Kidney epithelial cell (primary cell): ENCODE data around the gene AMZ2. TPM values are rescaled to one million over a fixed set of nuclear protein-coding genes. Genes with fewer than 3 reads are reported as not detected.
"Not testable (repeated sequence)": the region's sequence is repeated elsewhere in the genome, so short reads cannot be mapped to it uniquely, and the experiment has no call there.

ENCODE experiments used
- DNase-seq: peaks from one replicate; pipeline ENCODE4 v3.0.0-alpha.2; 2010; ENCODE audit warnings: low read depth
- H3K27me3 ChIP-seq: 2 replicates; pipeline ENCODE4 v1.6.0; 2011; ENCODE audit warnings: low read length; ENCODE audit not compliant: control insufficient read depth, insufficient read depth
- H3K36me3 ChIP-seq: 2 replicates; pipeline ENCODE4 v1.5.1; 2011; ENCODE audit warnings: low read length; ENCODE audit not compliant: control insufficient read depth, insufficient read depth
- H3K4me3 ChIP-seq: 2 replicates; pipeline ENCODE4 v1.5.1; 2011; ENCODE audit warnings: low read depth, mild to moderate bottlenecking, control low read depth, low read length
- total RNA-seq: library from RNA; depleted of rRNA; stranded (reverse); fragments of >200 nt; gene quantifications from 2 replicates; pipeline ENCODE4 v1.2.3, GENCODE V29; 2015
- TF ChIP-seq, protein P1 (sequence below): IDR thresholded peaks from 2 replicates; pipeline ENCODE4 v1.5.1; 2011; ENCODE audit warnings: mild to moderate bottlenecking, moderate library complexity, low read length, control low read depth, inconsistent platforms; ENCODE audit not compliant: insufficient read depth, poor library complexity, severe bottlenecking

AMZ2 gene
- 94.0 and 99.7 TPM in 2 replicates for total RNA-seq

DNA sequence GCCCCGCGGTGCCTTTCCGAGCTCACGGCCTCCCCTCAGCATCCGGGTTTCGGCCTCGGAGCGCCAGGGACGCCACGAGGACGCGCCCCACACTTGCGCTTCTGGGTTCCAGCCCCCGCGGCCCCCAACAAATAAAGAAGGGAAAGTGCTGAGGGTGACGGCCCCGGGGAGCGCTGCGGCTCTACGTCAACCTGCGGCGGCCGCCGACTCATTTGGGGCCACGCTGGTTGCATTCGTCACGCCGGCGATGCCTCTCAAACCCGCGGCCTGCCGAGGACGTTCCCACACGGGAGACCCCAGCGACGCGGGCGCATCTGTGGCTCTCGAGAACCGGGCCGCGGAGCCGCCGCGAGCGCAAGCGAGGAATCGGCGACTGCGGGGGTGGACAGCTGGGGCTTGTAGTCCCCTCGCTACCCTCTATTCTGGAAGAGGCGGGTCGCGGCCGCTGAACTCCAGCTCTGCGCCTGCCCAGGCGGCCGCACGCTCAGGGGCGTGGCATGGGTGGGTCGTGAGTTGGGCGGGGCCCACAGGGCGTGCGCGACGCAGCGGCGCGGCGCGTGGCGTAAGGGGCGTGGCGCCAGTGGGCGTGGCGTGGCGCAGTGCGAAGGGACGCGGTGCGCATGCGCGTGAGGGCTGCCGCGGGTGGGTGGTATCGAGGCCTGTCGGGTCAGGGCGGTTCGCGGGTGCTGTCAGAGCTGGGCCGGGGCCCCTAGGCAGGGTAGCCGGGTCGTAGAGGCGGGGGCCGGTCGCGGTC is at the start of gene AMZ2:
AMZ2 (plus strand) TSS at position 599 of the 754 bp plus-strand sequence. CDS start 2,145 bp downstream, outside the sequence.
- TF ChIP-seq, protein P1, sequence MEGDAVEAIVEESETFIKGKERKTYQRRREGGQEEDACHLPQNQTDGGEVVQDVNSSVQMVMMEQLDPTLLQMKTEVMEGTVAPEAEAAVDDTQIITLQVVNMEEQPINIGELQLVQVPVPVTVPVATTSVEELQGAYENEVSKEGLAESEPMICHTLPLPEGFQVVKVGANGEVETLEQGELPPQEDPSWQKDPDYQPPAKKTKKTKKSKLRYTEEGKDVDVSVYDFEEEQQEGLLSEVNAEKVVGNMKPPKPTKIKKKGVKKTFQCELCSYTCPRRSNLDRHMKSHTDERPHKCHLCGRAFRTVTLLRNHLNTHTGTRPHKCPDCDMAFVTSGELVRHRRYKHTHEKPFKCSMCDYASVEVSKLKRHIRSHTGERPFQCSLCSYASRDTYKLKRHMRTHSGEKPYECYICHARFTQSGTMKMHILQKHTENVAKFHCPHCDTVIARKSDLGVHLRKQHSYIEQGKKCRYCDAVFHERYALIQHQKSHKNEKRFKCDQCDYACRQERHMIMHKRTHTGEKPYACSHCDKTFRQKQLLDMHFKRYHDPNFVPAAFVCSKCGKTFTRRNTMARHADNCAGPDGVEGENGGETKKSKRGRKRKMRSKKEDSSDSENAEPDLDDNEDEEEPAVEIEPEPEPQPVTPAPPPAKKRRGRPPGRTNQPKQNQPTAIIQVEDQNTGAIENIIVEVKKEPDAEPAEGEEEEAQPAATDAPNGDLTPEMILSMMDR: no peak
- peak; percentile 37 for DNase-seq
- no peaks in the 10 kb centered on the region for H3K36me3 ChIP-seq
- H3K4me3 ChIP-seq: peak within 1 kb of the TSS; percentile 88
- H3K27me3 ChIP-seq: no peaks in the 10 kb centered on the region

DNA sequence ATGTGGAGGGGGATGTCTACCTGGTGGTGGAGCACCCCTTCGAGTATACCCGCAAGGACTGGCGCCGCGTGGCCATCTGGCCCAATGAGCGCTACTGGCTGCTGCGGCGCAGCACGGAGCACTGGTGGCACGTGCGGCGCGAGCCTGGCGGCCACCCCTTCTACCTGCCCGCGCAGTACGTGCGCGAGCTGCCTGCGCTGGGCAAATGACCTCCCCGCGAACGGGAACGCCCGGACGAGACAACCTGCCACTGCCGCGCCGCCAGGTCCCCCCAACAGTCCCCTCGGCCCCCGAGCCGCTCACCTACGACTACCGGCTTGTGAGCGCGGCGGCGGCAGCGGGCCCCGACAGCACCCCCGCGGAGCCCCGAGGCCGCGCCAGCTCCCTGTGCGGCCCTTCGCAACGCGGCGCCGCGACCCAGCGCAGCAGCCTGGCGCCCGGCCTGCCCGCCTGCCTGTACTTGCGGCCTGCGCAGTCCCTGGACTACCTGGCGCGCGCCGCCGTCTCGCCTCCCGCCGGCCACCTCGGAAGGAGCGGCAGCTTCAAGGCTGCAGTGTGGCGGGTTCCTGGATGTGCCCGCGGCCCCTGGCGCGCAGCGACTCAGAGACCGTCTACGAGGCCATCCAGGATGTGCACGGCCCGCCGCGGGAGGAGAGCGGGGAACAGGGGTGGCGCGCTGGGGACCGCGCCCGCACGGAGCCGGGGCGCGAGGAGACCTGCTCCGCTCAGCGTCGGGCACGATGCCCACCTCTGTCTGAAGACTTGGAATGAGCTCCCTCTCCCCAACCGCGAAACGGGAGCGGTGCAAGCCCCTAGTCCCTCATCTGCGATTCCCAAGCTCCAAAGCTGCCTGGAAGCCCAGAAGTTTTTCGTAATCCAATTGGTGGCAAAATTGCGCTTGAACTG is 48.7 kb upstream of the AMZ2 start:
- TF ChIP-seq, protein P1: no peak
- no peak for DNase-seq
- H3K4me3 ChIP-seq: no peak overlapping the region
- H3K27me3 ChIP-seq: peaks cover 54% of the 10 kb centered on the region
- H3K36me3 ChIP-seq: no peaks in the 10 kb centered on the region

- Histone ChIP-seq H3K27me3 (peaks cover 54% of the 10 kb centered on the region), H3K36me3 (no peaks in the 10 kb centered on the region), H3K4me3 (no peak overlapping the region)
- TF ChIP-seq, protein P1: no peak
- DNase-seq: no peak
Measured at GRCh38 chr17:68199837-68200688, 47.8 kb upstream of the AMZ2 start.

DNA sequence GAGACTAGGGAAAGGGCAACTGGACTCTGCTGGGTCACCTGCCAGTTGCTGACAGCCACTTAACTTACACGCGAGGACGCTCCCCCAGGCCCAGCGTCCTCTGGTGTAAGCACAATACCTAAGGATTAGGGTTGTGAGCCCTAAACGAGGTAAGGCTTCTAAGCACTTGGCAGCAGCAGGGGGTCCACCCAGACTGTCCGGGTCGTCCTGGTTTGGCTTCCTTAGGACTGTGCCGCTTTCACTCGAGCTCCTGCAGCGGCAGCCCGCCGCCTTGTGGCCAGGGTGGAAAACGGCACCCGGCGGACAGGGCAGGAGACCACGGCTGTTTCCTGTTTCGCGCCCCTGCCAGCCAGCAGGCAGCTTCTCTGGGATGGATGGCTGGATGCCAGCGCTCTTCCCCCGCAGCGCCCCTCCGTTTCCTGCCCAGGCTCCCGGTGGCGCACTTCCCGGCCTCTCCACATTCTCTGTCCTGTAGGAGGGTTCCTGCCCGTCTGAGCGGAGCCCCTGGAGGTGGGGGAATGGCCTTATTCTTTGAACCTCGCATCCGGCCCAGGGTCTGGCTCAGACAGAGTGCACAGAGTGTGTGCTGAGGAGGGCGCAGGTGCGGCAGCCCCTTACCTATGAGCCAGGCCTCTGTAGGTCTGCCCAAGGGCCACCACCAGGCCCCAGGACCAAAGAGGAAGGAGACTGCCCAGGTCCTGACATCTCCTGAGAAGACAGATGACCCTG is 47.0 kb upstream of the AMZ2 start:
- Histone ChIP-seq H3K36me3 (no peaks in the 10 kb centered on the region), H3K4me3 (no peak overlapping the region), H3K27me3 (peaks cover 46% of the 10 kb centered on the region)
- TF ChIP-seq, protein P1: peak; percentile 95
- no peak for DNase-seq

DNA sequence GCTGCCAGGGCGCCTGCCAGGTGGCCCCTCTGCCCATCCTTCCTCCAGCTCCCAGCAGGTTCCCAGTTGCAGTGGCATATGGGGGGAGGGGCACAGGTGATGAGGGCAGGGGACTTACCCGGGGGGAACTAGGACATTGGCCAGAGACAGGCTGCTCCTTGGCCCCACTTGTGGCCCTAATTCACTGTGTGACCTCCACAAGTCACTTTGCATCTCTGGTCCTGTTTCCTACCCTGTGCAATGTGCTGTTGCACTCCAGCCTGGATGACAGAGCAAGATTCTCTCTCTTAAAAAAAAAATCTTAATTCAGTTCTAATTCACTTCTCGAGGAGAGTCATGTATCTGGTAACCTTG is 46.4 kb upstream of the AMZ2 start:
- H3K36me3 ChIP-seq, DNase-seq, H3K4me3 ChIP-seq: not testable (repeated sequence)
- H3K27me3 ChIP-seq: peaks cover 42% of the 10 kb centered on the region

- H3K27me3 ChIP-seq: peaks cover 32% of the 10 kb centered on the region
- H3K4me3 ChIP-seq, DNase-seq, H3K36me3 ChIP-seq: not testable (repeated sequence)
Measured at GRCh38 chr17:68202321-68202720, 45.5 kb upstream of the AMZ2 start.
